ENCODE results near the gene MYG1.
A peak's percentile ranks its signal among the peaks of the same experiment; 100 is the strongest.

MYG1 gene

GRCh38 chr12:53299454-53300180 is at the start of gene MYG1:
Gene MYG1, plus strand, starts transcription at chr12:53299695. Its CDS starts 43 bp downstream, at chr12:53299738.
- peak; percentile 97 for DNase-seq

GRCh38 chr12:53251477-53252348 is 47.8 kb upstream of the MYG1 start:
- peak; percentile 92 for DNase-seq

GRCh38 chr12:53252349-53252916 is 47.1 kb upstream of the MYG1 start:
- DNase-seq, result no peak

GRCh38 chr12:53253298-53253697 is 46.2 kb upstream of the MYG1 start:
- no peak for DNase-seq

GRCh38 chr12:53254816-53255545 is 44.5 kb upstream of the MYG1 start:
- DNase-seq, result no peak

GRCh38 chr12:53255996-53256395 is 43.5 kb upstream of the MYG1 start:
- DNase-seq, result no peak

GRCh38 chr12:53258541-53259539 is 40.7 kb upstream of the MYG1 start:
- DNase-seq, result no peak

- DNase-seq, result no peak
These were observed 39.6 kb upstream of the MYG1 start for GRCh38 chr12:53259891-53260290.

GRCh38 chr12:53265783-53266182 is 33.7 kb upstream of the MYG1 start:
- DNase-seq, result no peak

- no peak for DNase-seq
These were observed 32.0 kb upstream of the MYG1 start for GRCh38 chr12:53267306-53267998.

GRCh38 chr12:53267999-53268629 is 31.4 kb upstream of the MYG1 start, which contains the start of gene ESPL1:
Gene ESPL1, plus strand, starts transcription at chr12:53268299. Its CDS starts 468 bp downstream, at chr12:53268767.
- DNase-seq, result peak; percentile 91

GRCh38 chr12:53268630-53269562 is 30.6 kb upstream of the MYG1 start:
- peak; percentile 48 for DNase-seq

- no peak for DNase-seq
These were observed 25.1 kb upstream of the MYG1 start for GRCh38 chr12:53274445-53274844.

- DNase-seq, result no peak
These were observed 23.0 kb upstream of the MYG1 start for GRCh38 chr12:53276511-53276910.

- DNase-seq, result no peak
These were observed 21.5 kb upstream of the MYG1 start for GRCh38 chr12:53277981-53278380.

GRCh38 chr12:53279283-53279869 is 20.1 kb upstream of the MYG1 start:
- DNase-seq, result no peak

GRCh38 chr12:53279888-53280498 is 19.5 kb upstream of the MYG1 start:
- DNase-seq, result no peak

- DNase-seq, result no peak
These were observed 13.0 kb upstream of the MYG1 start for GRCh38 chr12:53286448-53286847.

All from NCI-H69 (cell line).